Measurements from ENCODE around the gene WNT3A.

WNT3A gene

DNA sequence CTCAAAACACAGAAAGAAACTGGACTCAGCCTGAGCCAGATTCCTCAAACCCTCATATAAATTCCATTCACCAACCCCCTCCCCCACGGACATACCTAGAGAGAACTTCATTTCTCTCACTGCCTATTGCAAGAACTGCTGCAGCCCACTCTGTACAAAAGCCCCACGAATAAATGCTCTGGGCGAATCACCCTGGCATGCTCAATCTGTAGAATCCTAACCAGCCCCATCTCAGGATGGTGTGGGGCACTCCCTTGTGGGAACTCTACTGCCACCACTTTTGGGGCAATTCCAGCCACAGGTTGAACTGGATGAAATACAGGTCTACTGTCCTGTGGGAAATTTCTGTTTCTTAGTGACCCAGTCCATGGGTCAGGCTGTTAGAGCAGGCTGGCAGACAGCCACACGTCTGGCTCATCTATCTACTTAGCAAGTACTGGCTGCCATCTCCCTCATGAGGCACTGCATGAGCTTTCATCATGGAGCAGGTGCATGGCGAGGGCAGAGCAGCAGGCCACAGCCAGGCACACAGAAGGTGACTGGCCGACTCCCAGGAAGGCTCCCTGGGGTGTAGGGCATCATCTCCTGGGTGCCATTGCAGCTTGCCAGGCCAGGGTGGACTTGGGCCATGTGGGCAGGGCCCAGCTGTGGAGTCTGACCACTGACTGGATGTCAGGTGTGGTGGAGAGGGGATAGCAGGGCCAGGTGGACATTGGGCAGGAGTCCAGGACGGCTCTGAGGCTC is 97.9 kb downstream of the WNT3A start:
- DNase-seq: no peak

DNA sequence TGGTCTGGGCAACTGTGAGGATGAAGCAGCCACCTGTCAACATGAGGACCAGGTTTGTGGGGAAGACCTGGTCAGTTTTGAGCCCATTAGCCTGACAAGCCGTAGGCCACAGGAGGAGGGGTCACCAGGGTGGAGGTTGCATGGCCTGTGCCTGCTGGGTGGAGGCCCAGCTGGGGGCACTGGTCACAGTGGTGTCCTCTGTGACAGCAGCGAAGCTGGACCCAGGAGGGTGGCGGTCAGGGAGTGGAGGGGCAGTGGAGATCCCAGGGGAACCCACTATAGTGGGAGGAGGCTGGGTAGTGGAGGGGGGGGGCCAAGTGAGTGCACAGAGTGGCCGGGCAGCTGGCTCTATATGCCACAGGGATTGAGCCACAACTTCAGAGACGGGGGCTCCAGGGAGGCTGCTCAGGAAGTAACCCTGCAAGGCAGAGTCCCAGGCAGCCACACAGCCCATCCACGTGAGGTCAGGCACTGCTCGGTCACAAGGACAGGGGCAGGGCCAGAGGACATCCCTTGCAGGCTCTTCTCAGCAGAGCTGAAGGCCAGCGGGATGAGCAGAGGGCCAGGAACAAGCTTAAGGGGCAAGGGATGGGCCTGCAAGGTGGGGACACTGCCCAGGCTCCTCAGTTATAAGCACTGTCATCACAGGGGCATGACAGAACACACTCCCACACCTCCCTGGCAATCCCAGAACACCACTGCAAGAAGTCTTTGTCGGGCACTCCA is 98.6 kb downstream of the WNT3A start:
- DNase-seq: no peak

DNA sequence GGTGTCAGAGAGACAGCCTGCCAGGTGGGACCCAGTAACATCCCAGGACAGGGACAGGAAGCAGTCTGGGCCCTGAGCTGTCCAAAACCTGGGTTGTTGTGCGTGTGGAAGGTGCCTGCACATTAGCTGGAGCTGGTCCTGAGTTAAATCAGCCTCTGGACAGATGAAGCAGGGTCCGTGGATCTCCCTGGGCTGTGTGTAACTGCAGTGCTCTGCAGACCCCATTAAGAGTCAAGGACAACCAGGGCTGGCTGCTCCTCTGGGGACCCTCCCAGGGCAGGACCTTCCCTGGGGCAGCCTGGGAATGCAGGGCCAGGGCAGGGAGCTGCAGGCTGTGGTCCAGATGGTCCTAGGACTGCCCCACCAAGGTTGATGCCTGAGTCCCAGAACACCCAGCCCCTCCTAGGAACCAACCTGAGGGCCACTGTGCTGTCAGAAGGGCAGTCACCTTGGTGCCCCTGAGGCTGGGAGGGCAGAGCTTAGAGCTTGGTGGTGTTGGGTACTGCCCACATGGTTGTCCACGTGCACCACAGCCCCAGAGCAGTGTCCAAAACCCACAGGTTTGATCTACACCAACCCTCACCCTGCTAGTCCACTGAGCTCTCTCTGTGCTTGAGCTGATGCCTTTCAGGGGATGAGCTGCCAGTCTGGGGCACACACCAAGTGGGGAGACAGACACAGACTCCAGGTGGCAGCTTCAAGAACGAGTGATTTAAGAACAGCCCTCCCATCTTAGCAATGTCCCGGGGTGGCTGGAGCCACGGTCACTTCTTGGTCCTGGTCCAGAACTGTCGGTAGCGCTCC is 99.4 kb downstream of the WNT3A start:
- no peak for DNase-seq

DNA sequence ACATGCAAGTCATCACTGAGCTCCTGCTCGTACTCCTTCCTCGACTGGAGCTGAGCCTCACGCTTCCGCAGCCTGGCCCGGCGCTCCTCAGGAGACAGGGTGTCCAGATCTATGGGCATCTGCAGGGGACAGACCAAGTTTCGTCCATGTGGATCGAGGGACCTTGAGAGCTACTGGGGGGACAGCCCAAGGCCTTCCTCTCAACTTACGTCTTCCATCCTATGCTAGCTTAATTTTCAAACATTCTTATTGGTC is 99.9 kb downstream of the WNT3A start:
- DNase-seq: no peak

DNA sequence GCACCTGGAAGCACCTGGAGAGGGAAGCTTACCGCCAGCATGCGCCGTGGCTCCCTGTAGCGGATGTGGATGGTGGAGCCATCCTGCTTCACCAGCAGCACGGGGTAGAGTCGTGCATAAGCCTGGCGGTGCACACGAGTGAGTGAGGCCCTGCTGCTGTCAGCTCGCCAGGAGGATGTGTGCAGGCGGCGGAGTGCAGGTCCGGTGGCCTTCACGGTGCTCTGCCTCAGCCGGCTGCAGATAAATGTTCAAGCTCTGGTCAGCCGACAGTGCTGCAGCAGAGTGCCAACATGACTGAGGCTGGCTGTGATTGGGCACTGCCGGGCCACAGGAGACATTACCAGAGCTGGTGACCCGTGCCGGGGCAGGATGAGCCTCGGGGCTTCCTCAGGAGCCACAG is 100.8 kb downstream of the WNT3A start:
- no peak for DNase-seq

DNA sequence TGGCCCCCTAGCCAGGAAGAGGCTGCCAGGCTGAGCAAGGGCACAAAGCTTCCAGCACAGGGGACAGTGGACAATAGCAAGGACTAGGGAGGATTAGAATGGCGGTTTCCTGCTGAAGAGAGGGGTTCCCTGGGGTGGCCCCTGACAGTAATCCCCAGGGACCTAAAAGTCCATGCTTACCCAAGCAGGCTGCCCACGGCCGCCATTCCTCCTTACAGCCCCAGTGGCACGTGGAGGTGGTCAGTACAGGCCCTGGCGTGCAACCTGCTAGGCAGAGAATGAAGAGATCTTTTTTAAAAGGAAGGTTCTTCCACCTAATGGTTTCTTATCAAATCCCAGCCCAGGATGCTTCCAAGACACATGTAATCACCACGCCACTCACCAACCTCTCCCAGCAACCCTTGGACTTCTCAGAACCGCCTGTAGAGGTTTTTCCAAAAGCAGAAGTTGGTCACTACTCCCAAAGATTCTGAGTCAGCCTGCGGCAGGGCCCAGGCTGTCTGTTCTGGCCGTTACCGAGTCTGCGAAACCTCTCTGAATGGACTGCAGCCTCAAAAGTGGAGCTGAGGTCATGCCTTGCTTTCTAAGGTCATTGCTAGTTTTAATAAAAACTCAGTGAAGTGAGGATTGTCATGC is 101.4 kb downstream of the WNT3A start:
- DNase-seq: peak; percentile 79

DNA sequence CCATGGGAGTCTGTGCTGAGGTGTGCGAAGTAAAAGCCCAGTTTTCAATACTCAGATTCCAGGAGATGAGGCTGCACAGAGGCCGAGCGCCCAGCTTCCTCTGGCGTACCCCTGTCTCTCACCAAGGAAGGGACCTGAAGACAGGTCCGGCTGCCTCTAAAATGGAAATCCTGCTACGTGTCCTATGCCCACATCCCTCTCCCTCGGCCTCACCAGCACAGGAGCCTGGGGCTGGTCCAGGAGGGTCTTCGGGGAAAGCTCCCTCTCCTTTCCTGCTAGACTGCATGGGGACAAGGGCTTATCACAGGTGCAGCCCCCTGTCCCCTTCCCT is 101.9 kb downstream of the WNT3A start:
- no peak for DNase-seq

DNA sequence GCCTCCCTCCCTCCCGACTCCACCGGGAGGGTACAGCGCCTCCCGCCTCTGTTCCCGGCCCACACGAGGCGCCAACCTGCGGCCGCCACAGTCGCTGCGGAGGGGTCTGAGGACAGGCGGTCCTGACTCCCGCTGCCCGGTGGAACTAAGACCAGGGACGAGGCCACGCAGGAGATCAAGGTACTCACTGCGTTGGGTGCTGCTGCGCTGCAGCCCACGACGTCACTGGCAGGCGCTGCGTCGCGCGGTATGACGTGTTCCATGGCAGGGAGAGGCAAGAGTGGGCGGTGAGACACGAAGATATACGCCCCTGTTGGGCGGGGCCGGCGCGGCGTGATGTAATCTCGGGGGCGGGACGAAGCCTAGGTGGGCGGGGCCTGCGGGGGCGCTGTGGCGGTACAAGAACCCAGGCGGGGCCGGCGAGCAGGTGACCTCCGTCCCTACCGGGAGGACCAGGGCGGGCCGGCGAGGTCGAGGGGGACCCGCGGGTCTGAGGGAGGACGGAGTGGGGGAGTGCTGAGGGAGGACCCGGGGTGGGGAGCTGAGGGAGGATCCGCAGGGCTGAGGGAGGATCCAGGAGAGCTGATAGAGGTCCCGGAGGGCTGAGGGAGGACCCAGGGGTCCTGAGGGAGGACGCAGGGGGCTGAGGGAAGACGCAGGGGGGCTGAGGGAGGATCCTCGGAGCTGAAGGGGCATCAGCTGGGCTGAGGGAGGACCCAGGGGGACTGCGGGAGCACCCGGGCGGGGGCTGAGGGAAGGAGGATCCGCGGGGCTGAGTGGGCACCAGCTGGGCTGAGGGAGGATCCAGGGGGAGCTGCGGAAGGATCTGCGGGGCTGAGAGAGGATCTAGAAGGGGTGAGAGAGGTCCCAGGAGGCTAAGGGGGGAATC is 102.5 kb downstream of the WNT3A start, which contains the start of gene MRPL55:
Gene MRPL55 (minus strand): TSS at position 227 of the 889 bp plus-strand sequence. CDS start 1,039 bp downstream, outside the sequence.
- peak; percentile 99 for DNase-seq

DNA sequence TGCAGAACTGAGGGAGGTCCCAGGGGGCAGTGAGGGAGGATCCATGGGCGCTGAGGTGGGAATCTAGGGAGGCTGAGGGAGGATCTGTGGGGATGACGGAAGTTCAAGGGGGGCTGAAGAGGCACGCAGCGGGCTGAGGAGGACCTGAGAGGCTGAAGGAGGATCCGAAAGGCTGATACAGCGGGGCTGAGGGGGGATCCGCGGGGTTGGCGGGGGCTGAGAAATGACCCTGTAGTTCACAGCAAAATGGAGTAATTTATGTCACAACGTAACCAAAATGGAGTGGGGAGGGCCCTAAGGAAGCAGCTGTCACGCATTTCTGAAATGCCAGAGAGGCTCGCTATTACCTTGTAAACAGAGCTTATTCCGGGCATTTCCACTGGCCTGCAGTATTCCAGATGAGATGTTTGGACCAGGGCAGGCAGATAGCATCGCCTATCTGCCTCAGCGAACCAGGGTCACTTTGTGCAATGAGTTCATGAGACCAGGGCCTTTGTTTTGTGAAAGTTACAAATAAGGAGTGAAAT is 103.2 kb downstream of the WNT3A start:
- DNase-seq: no peak

DNA sequence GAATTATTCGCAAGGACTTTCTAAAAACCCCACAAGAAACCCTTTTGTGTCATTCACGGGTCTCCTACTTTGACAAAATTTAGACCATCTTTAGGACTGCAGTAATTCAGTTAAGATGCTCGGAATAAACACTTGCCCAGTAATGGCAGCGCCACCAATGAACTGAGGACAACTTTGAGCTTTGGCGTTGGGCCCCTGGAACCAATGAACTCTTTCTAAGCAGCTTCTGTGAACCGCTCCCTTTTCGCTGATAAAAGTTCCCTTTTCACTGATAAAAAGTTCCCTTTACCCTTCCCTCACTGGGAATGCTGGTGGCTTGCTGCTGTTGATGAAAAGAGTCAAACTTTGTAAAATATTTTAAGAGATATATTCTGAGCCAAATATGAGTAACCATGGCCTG is 103.8 kb downstream of the WNT3A start:
- no peak for DNase-seq

Measured in OCI-M1 (cell line).